Nucleus accumbens (tissue), 56 donors: ENCODE results near the gene CGRRF1.

ENCODE experiments used
- DNase-seq, 56 donors: peaks; one replicate each; lab custom pipeline; 2025; lab: John Stamatoyannopoulos, UW

CGRRF1 gene

DNA sequence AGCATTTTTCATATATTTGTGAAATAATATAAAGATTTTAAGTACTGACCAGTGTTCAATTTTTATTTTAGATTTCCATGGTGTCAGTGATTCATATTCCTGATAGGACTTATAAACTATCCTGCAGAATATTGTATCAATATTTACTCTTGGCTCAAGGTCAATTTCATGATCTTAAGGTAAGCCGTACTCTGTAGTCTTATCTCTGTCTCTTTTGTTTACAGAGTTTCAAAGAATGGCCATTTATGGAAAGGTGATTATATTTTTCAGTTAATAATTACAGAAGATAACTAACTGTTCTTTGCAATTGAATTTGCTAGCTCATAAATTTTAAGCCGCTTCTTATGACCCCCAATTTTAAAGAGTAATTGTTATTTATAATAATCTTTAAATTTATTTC, 27.9 kb downstream of the CGRRF1 start:
- DNase-seq: no peak

DNA sequence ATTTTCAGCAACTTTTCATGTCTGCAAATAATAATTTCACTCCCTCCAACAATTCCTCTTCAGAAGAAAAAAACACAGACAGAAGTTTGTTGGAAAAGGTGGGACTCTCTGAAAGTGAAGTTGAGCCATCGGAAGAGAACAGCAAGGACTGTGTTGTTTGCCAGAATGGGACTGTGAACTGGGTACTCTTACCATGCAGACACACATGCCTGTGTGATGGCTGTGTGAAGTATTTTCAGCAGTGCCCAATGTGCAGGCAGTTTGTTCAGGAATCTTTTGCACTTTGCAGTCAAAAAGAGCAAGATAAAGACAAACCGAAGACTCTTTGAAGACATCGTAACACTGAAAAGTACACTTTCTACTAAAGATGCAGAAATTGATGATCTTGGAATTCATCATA, 28.3 kb downstream of the CGRRF1 start:
- no peak for DNase-seq

DNA sequence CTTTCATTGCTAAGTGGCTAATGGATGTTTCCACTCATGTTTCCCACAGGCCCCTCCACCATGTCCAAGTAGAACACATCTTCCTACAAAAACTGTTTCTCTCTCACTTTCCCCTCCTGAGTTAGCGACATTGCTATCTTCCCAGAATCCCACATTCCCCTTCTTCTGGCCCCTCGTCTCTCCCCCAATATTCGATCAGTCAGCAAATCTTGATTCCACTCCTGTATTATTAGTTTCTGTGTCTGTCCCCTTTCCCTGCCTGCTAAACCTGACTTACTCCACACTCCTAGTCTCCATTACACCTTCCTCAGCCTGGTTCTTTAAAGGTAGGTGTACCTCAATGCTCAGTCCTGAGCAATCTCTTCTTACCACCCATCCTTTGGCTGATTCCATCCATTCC, 37.9 kb downstream of the CGRRF1 start:
- no peak for DNase-seq

DNA sequence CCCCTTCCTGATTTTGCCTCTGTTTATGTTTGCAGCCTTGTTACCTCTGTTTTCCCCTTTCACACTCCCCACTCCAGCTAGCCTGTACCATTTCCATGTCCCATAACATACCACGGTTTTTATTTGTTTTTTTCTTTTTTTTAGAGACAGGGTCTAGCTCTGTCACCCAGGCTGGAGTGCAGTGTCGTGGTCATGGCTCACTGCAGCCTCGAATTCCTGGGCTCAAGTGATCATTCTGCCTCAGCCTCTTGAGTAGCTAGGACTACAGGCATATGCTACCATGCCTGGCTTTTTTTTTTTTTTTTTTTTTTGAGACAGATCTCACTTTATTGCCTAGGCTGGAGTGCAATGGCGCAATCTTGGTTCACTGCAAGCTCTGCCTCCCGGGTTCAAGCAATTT, 38.8 kb downstream of the CGRRF1 start:
- DNase-seq: no peak

DNA sequence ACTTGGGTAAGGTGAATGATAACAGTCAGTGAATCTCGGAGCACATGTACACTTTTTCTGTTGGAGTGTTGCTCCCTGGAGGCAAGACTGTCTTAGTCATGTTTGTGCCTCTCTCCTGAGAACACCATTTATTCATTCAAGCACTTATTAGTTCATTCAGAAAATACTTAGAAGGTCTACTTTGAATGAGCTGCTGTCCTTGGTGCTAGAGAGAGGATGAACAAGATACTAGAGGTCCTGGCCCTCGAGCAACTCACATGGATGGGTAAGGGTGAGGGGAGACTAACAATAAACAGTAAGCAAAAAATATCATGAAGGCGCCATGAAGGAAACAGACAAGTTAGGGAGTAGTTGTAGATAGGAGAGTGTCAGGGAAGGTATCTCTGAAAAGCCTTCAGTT, 40.2 kb downstream of the CGRRF1 start:
- no peak for DNase-seq

DNA sequence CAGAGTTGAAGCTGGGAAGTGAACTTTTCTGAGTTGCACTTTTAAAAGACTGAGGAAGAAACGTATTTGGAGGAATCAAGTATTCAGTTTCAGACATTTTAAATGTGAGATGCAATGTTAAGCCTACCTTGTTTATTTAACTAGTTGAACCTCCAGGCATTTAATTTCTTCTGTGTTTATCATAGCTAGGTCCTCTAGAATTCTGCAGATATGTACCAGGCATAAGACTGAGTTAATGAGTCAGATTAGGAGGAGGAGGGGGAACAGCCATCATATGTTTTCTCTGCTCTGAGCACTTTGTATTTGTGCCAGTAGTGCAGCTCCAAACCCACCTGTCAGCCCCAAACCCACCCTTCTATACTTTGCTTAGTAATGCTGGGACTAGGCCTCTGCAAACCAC, 40.8 kb downstream of the CGRRF1 start:
- no peak for DNase-seq

DNA sequence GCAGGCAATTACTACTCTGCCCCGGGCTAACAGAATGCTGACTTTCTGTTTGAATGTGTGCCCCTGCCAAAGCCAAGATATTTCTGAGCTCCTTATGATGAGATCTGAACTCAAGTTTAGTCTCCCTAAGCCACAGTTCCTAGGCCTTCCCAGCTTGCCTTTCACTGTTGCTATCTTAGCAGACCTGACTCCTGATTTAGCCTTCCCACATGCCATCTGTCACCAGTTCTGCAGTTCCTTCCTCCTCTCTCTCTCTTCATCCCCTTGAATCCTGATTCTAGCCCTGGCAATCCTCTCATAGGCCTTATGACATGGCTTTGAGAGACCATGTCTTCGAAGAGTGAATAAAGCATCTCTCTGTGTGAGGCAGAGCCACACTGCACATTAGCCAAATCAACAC, 44.7 kb downstream of the CGRRF1 start:
- no peak for DNase-seq

DNA sequence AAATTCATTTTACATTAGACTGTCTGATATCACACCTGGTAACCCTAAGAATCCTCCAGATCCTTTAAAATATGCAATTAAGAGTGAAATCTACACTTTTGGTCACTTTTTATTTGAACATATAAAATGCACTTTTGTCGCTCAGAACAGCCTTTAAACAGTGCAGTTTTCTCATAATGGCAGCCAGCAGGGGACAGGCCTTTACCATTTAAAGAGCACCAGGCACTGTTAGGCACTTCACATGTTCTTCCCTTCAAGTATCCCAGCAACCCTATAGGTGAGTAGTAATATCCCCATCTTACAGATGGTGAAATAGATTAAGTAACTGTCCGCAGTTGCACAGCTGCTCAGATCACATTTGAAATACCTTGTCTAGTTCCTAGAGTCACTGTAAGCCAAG, 45.9 kb downstream of the CGRRF1 start:
- no peak for DNase-seq

DNA sequence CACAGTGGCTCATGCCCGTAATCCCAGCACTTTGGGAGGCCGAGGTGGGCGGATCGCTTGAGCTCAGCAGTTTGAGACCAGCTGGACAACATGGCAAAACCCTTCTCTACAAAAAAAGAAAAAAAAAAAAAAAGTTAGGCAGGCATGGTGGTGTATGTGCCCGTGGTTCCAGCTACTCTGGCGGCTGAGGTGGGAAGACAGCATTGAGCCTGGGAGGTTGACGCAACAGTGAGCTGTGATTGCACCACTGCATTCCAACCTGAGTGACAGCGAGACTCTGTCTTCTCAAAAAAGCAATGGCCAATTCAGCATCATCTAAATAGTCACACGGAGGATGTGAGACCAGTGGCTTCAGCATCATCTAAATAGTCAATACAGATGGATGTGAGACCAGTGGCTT, 46.8 kb downstream of the CGRRF1 start:
- DNase-seq: no peak

DNA sequence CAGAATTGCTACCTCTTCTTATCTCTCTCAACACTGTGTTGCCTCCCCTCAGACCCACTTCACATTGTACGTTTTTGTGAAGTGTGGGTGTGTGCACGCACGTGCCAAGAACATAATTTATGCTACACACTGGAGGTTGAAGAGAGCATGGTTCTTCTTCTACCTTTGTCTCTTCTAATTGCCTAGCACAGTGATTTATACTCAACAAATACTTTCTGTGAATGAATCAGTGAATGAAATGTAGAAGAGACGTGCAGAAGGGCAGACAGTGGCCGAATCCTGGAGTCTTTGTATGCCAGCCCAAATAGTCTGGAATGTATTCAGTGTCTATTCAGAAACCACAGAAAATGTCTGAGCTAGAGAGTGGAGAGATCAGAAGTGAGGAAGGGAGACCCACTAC, 52.6 kb downstream of the CGRRF1 start:
- no peak for DNase-seq

DNA sequence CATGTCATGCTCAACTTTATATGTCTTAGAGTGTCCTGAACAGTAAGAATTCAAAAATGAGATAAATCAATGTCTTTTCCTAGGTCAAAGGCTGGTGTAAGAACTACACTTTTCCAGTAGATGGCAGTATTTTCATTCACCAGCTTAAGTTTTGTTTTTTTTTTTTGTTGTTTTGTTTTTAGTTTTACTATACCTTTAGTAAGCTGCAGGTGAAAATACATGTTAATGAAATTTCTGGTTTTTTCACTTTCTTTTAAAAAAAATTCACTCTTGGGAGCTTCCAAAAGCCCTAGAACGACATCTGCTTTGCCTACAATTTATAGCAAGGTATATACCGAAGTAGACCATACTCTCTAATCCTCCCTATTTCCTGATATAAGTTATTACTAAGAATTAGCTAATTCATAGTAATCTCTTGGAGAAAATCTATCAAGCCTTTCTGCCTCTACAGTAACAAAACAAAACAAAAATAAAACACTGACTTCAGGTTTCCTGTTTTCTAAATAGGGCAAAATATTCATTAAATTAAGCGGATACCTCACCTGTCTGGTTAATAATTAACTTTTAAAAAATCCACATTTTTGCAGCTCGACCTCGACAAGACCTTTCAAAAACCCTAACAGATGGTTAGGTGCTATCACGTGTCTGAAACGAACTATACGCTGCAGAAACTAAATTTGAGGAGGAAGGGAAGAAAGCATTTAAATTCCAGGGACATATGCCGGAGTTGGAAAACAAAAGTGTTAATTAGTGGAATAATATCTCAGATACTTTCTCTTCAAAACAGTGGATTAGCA, 54.6 kb downstream of the CGRRF1 start:
- DNase-seq: no peak

DNA sequence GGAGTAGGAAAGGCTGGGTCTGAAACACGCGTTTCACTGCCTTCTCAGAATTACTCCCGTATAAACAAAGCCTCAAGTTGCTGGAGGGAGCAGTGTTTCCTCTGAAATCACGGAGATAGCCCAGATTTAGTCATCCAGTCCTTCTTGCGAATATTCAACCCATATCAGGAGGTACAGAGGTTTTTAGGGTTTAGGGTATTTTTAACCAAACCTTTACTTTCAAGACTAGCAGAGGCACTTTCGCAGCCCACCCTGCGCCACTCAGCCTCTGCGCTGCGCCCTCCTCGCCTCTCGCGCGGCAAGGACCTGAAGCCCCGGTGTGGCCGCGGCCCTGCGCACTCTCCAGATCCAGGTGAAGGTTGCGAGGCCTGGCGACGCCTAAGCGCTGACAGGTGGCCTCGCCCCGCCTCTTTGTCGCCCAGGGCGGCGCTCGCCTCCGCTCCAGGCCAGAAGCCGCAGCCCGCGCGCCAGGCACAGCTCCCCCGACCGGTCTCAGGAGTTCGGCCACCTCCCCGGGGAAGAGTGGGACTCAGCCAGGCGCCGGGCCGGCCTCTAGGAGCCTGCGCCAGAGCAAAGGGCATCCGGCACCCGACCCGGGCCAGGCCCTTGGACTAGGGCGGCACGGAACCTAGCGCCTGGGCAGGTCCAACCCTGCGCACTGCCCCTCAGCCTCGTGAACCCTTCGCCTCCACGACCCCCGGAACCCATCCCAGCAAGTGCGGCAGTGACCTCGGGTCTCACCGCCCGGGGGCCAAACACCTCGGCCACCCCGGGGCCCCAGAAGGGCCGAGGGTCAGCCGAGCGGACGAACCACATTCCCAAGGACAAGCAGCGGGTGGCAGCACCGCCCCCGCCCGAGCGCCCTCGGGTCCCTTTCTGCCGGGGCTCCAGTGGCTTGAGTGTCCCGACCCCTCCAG, 55.4 kb downstream of the CGRRF1 start:
- DNase-seq: peak in 44 of 56 donors; percentile 18 to 81 (median 56)

DNA sequence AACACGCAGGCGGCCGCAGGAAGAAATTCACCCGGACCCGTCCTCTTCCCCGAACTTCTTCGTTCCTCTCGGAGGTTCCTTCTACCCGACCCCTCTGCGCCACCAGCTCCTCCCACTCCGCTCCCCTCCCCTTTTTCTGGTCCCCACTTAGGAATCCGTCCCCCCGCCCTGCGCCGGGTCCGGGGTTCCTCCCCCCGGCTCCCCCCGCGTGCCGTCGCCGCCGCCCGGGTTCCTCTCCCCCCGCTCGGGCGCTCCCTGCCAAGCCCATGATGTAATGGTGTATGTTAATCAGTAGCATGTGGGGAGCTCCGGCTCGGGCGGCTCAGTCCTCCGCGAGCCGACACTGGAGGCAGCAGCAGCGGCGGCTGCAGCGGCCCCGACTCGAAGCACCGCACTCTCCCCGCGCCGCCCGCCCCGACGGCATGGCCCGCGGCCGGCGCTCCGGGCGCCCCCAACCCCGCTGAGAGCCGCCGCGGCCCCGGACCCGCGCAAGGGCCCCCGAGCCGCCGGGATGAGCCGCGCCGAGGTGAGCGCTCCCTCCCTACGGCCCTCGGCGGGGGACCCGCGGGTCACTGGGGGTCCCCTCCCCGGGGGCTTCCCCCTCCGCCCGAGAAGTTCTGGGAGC, 56.2 kb downstream of the CGRRF1 start:
- peak in 55 of 56 donors; percentile 11 to 93 (median 81) for DNase-seq

DNA sequence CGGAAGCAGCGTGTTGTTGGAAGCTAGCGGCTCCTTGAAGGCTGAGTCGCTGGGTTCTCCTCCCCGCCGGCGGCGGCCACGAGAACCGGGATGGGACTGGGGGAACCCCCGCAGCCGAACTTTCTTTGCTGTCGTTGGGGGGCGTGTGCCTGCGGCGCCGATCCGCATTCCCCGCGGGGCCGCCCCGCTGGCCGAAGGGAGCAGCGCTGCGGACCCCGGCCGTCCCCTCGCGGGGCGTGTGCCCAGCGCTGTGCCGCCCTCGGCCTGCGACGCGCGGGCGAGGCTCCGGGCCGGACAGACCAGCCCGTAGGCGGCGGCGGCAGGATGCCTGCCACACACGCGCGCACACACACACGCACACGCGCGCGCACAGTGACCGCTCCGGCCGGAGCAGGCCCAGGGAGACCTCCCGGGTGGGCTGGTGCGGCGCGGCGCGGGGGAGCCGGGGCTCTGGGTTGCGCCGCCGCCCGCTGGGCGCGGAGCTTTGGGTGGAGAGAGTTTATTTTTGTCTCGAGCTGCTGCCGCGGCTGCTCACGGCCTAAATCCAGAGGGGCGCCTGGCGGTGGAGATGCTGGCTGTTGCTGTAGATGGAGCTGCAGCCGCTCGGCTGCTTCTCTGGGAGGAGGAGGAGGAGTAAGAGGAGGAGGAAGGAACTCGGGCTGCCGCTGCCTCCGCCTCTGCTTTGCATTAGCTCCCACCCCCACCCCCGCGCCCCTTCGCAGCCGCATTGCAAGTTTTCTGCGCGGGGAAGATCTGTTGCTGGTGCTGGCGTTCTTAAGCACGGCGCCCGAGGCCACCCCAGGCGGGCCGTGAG, 56.9 kb downstream of the CGRRF1 start, which contains the start of gene SAMD4A:
Gene SAMD4A (plus strand): TSS at position 719 of the 814 bp plus-strand sequence. CDS start 789 bp downstream, outside the sequence.
- DNase-seq: peak in 54 of 56 donors; percentile 18 to 81 (median 58)

DNA sequence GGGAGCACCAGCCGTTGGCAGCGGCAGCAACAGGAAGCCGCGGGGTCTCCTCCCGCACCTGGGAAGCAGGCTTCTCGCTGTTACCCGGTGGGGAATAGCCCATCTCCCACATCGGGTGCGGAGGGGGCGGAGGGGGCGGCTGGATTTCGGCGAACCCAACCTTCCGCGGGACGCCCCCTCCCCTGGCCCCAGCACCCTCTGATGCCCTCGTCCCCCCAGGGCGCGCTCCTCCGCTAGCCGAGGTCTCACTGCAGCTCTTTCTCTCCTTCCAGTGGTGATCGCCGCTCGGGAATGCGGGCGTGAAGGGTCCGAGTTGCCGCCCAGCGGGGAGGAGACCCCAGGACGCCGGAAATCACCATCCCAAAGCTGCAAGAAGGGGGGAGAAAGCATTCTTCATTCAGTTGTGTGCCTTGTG, 57.5 kb downstream of the CGRRF1 start:
- DNase-seq: peak in 12 of 56 donors; percentile 26 to 68 (median 46)

DNA sequence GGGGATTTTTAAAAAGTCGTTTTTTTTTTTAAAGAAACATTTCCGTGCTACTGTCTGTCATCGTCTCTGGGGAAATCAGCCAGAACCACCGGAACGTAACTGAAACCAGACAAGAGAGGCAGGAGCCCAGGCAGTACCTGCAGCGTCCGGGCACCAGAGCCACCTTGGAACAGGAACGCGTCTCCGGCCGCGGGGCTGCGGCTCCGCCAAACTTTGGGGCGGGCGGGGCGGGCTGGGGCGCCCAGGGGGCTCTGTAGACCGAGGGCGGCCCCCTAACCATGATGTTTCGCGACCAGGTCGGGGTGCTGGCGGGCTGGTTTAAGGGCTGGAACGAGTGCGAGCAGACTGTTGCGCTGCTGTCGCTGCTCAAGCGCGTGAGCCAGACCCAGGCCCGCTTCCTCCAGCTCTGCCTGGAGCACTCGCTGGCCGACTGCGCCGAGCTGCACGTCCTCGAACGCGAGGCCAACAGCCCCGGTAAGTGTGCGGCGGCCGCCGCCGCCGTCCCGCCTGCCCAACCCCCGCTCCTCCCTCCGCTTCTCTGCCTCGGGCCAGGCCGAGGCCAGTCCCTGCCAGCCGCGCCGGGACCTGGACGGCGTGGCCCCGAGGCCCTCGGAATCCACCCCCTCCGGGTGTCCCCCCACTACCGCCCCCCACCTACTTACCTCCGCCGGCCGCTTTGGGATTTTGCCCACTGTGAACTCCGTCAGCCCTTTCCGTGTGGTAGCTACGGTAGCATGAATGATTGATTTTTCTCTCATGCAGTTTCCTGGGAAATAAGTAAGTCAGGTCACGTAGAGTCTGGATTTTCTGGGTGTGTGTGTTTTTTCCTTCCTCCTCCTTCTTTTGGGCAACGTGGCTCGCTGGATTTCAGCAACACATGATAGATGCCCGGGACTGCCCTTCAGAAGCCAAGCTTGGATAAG, 58.2 kb downstream of the CGRRF1 start:
- DNase-seq: peak in 44 of 56 donors; percentile 8 to 72 (median 40)

DNA sequence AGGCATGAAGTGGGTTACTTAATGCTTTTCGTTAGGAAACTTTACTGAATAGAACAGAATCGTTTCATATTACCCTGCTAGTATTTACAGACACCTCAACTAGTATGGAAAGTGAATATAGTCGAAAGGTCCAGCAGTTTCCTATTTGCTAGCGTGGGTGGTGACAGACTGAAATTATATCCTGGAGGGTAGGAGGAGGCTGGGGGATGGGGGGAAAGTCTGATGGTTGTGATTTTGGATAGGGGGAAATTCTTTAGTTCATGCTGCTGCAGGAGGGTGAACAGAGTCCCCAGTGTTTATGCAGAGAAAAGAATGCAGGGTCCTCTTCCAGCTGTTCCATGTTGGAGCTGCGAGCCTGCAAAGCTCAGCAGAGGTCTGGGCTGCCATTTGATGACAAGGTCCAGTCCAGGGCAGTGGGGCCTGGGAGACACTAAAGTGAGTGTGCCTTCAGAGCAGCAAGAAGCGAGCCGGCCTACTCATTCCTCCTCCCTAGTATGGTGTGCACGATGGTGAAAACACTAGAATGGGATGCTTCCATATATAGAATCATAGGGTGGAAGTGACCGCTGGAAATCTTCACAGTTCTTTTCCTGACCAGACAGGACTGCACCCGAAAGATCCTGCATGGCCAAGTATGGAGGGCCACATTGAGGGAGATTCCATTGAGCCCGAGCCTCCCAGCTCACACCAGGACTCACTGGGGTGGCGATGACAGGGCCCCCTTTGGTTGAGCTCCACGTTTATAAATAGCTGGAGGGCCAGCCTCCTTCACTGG, 59.3 kb downstream of the CGRRF1 start:
- DNase-seq: peak in 10 of 56 donors; percentile 2 to 51 (median 6)

DNA sequence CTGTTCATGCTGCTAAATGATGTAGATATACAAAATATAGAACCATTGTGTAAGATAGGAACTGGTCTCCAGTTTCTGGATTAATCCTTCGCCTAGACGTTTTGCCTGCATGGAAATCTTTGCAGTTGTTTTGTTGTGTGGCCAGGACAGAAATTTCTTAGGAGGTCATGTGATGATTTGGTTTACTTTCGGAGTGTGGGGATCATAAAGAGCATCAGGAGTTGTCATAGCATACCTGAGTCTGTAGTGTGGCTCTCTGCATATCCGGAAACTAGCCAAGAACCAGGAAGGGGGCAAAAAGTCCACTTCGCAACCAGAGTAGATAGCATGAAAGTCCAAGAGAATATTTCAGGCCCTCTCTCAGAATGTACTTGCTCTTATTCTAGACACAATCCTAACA, 60.3 kb downstream of the CGRRF1 start:
- DNase-seq: no peak
